Activated CD8-positive, alpha-beta memory T cell treated with anti-CD3 and anti-CD28 coated beads, Interleukin-2, amount 50 U/mL, for 1 hour (primary cell): ENCODE measurements around the gene SLC5A10.

Experiments
- DNase-seq: peaks from one replicate; pipeline ENCODE4 v3.0.0-alpha.2; 2020; ENCODE audit errors: extremely low read depth

The SLC5A10 gene

GRCh38 chr17:19002805-19003542 lies 51.0 kb downstream of the SLC5A10 start:
- DNase-seq = no peak

- DNase-seq = no peak
Measured at GRCh38 chr17:19003543-19004420, 51.8 kb downstream of the SLC5A10 start.

- peak; percentile 75 for DNase-seq
Measured at GRCh38 chr17:19004421-19005136, 52.6 kb downstream of the SLC5A10 start, which contains the start of gene FAM83G. Gene FAM83G (minus strand): TSS chr17:19004764. CDS start chr17:19004041, 723 bp downstream.

GRCh38 chr17:19005137-19005773 lies 53.3 kb downstream of the SLC5A10 start:
- no peak for DNase-seq

- no peak for DNase-seq
Measured at GRCh38 chr17:19005789-19006430, 53.9 kb downstream of the SLC5A10 start.

GRCh38 chr17:19006698-19007097 lies 54.7 kb downstream of the SLC5A10 start:
- no peak for DNase-seq

- no peak for DNase-seq
Measured at GRCh38 chr17:19009970-19010369, 58.0 kb downstream of the SLC5A10 start.

- no peak for DNase-seq
Measured at GRCh38 chr17:19010729-19011505, 59.0 kb downstream of the SLC5A10 start.

- no peak for DNase-seq
Measured at GRCh38 chr17:19011581-19011980, 59.6 kb downstream of the SLC5A10 start.

- no peak for DNase-seq
Measured at GRCh38 chr17:19012171-19013080, 60.5 kb downstream of the SLC5A10 start.

- no peak for DNase-seq
Measured at GRCh38 chr17:19013226-19013625, 61.3 kb downstream of the SLC5A10 start.

- DNase-seq = no peak
Measured at GRCh38 chr17:19013806-19014627, 62.1 kb downstream of the SLC5A10 start.

GRCh38 chr17:19014628-19015215 lies 62.8 kb downstream of the SLC5A10 start:
- DNase-seq = no peak

- DNase-seq = no peak
Measured at GRCh38 chr17:19015428-19015827, 63.5 kb downstream of the SLC5A10 start.

GRCh38 chr17:19016297-19016696 lies 64.3 kb downstream of the SLC5A10 start:
- DNase-seq = no peak

- no peak for DNase-seq
Measured at GRCh38 chr17:19016881-19017280, 64.9 kb downstream of the SLC5A10 start.

GRCh38 chr17:19017401-19017800 lies 65.4 kb downstream of the SLC5A10 start:
- no peak for DNase-seq
